Left lobe of liver (tissue), 2 donors: ENCODE results near the gene ASPN. TPM values are rescaled to one million over a fixed set of nuclear protein-coding genes. Genes with fewer than 3 reads are reported as not detected.

Experiments used
- ATAC-seq: fragments of 200-7000 bp; cut with Tn5 transposase; one replicate; pipeline ENCODE4 v1.9.1; 2020; ENCODE audit warnings: mild to moderate bottlenecking, moderate library complexity
- DNase-seq: peaks from one replicate; pipeline ENCODE4 v3.0.0-alpha.2; 2020; ENCODE audit warnings: low spot score
- total RNA-seq: library from RNA; stranded (reverse); gene quantifications from one replicate; pipeline ENCODE4 v1.2.1, GENCODE V29; 2021
- donor health status: DM: no; HTN: no; CAD: no; lungs with moderate emphysema.
- donor health status: DM: no; HTN: yes; CAD: no.

Gene ASPN
- total RNA-seq, 1 donor from 2014 or later, result 5.4 TPM

GRCh38 chr9:92506184-92506857 lies 24.0 kb upstream of the ASPN start:
- no peak for DNase-seq

GRCh38 chr9:92504881-92505280 lies 22.6 kb upstream of the ASPN start:
- ATAC-seq (no peak), DNase-seq (no peak)

More at GRCh38 chr9:92506184-92506857, 24.0 kb upstream of the ASPN start:
- ATAC-seq, result no peak

- ATAC-seq (no peak), DNase-seq (no peak)
Observed at GRCh38 chr9:92503156-92503555, 20.9 kb upstream of the ASPN start.

DNA sequence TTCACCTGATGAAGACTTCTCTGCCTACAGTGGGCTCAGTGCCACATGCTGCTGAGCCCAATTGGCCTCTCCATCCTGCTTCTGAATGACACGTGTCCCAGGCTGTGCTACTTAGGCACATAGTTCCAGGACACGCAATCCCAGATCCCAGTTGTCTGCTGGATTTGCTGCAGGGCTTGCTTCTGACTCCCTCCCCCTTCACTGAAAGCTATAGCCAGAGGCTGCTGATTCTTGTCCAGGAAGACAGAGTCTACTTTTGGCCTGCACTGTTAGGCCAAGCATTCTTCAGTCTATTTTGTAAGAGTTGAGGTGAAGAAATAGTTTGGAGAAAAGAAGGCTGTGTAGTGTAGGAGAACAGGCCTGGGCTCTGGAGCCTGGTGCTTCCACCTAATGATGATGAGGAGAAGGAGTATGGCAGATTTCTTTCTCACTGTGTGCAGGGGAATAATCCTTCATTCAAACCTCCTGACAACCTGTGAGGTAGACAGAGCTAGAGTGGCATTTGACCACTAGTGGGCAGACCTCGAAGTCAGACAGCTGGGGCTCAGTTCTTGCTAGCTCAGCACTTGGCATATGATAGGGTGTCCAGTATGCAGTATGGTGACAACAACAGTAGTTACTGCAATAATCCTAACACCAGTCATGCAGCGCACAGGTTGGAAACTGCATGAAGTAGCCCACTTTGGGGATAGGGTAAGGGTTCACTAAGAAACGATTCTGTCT lies 19.5 kb upstream of the ASPN start:
- peak; percentile 99 for ATAC-seq
- DNase-seq, result peak; percentile 61

GRCh38 chr9:92500725-92501124 lies 18.4 kb upstream of the ASPN start:
- ATAC-seq (no peak), DNase-seq (no peak)

DNA sequence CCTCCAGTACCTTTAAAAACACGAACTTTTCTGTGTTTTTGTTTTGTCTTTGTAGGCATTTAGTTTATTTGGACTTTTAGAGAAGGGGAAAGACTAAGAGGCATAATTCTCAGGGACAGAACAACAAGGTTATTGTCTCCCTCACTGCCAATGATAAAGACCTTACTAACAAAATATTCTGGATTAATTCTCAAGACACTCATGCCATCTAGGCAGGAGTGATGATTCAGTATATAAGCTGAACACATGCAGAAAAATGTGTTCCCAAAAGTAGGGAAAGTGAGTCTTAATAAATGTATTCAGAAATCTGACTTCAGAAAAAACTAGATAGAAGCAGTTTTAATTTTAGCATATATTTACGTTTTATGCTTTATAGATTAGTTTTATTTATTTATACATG lies 17.4 kb upstream of the ASPN start:
- no peak for ATAC-seq
- DNase-seq, result no peak

DNA sequence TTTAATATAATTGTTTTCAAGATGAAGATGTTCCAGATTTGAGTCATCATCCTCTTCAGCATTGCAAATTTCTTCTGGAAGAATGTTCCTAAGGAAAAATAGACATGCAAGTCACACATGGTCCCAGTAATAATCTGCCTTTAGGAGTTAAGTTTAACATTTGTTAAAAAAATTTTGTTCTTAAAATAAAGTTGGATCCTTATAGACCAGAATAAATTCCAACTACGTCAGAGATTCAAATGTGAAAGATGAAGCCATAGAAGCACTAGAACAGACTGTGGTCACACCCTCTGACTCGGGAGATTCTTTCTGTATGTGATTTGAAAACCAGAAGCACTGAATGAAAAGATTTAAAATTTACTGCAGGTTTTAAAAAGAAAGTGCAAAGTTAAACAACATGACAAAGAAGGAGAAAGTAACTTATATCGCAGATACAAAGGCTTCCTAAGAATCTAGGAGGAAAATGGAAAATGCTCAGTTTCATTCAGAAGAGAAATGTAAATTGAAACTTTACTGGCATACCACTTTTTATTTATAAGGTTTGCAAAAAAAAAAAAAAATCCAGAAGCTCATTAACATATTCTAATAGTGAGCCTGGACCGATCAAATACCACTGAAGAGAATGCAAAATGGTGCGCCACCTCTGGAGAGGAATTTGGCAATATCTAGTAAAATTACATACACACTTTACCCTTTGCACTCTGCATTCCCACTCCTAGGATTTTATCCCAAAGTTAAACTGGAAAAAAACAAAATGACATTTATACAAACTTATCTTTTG lies 14.3 kb upstream of the ASPN start:
- DNase-seq, result no peak
- no peak for ATAC-seq

DNA sequence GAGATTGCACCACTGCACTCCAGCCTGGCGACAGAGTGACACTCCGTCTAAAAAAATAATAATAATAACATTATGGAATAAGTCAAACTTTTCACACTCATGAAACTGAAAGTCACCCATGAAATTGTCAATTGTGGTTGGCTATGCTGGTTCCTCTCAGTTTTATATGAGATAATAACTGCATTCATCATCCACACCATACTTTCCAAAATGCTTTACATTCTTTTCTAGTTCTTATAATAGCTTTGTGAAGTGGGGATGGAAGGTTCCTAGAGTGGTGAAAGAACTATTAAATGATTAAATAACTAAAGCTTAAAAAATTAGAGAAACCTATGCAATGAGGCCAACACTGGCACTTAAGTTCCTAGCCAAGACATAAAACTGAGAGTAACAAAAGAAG lies 12.6 kb upstream of the ASPN start:
- DNase-seq, result no peak
- no peak for ATAC-seq

- ATAC-seq (no peak), DNase-seq (no peak)
Observed at GRCh38 chr9:92493749-92494387, 11.6 kb upstream of the ASPN start.

- DNase-seq (no peak), ATAC-seq (no peak)
Observed at GRCh38 chr9:92492781-92493401, 10.6 kb upstream of the ASPN start.

DNA sequence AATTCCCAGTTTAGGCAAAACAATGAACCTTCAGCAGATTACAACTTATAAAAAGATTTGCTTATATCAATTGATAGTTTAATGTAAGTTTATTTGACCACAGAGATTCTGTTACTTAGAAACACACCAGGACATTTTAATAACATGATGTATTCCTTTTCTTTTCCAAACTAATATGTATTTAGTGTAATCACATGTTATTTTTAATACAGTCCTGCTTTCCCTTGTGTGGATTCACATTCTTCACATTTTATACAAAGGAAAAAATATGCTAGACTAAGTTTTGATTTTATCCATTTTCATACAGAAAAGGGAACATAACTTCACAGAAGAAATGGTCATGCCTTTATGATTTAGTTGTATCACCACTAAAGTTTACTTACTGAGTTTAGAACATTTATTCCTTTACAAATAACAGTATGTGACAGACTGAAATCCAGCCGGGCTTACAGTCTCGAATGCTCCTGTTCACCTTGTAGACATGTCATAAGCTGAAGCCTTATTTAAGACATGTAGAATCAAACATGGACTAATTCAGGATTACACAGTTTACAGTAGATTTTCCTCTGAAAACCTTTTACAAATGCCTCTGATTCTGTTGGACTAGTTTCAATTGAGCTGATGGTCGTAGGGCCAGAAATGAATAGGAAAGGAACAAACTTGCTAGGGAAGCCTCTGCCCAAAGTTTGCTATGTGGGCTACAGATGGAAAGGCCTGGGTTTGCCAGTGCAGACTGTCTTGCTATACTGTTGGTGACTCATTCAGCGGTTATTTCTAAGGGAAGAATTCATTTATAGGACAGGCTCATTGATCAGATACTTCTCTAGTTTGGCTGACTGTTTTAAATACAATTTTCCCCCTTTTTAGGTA lies 6.6 kb upstream of the ASPN start:
- DNase-seq (no peak), ATAC-seq (no peak)

DNA sequence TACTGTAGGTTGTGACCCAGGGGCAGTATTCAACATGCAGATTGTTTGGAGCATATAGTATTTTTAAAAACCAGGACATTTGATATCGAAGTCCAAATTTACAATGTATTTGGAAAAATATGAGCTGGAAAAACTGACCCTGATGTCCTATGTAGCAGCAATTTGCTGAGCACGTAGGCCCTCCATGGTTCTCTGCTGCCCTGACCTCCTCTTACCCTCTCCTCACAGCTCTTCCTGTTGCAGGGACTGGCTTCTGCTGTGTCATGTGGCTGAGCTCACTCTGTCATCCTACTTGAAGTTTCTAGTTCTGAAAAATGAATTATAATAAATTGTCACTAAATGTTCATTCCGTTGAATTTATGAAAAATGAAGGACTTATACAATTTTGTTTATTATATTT lies 4.1 kb upstream of the ASPN start:
- ATAC-seq, result peak; percentile 71

GRCh38 chr9:92484563-92484962 lies 2.3 kb upstream of the ASPN start:
- DNase-seq (no peak), ATAC-seq (no peak)

More for the DNA sequence above, 4.1 kb upstream of the ASPN start:
- DNase-seq, result no peak

DNA sequence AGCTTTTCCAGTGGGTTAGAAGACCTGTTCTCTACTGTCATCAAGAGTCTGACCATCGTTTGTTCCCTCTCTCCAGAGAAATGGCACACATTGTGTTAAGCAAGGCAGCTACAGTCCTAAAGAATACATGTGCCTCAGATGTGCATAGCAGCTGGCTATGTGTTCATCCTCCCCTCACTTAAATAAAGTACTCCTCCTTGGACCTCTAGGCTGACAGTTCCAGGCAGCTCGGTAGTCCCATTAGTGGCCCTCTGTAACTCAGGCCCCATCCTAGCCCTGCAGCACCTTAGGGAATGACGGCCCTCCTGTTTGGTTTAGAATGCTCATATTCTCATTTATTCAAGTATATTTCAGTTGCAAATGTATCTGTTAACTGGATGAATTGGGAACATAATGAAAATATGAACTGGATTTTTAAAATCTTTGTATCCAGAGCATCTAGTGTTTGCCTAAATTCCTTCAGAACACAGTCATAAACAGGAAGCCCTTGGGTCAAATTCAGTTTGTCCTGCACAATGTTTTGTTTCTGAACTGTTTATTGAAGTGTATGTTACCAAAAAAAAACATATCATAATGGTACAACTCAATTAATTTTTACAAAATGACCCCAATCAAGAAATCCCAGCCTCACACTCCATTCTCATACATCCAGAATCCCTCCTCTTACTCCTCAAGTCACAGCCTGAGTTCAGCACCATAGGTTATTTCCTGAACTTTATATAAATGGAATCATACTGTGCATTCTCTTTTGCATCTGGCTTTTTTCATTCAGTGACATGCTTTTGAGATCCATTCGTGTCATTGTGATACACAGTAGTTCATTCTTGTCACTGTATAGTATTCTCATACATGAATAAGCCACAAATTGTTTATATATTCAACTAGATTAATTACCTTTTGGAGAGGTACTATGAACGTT lies 1.6 kb upstream of the ASPN start:
- ATAC-seq (no peak), DNase-seq (no peak)

GRCh38 chr9:92482805-92483204 lies 499 bp upstream of the ASPN start:
- ATAC-seq, result no peak

GRCh38 chr9:92480986-92481633 lies 1.2 kb downstream of the ASPN start:
- ATAC-seq (no peak), DNase-seq (no peak)

More at GRCh38 chr9:92482805-92483204, 499 bp upstream of the ASPN start:
- no peak for DNase-seq

DNA sequence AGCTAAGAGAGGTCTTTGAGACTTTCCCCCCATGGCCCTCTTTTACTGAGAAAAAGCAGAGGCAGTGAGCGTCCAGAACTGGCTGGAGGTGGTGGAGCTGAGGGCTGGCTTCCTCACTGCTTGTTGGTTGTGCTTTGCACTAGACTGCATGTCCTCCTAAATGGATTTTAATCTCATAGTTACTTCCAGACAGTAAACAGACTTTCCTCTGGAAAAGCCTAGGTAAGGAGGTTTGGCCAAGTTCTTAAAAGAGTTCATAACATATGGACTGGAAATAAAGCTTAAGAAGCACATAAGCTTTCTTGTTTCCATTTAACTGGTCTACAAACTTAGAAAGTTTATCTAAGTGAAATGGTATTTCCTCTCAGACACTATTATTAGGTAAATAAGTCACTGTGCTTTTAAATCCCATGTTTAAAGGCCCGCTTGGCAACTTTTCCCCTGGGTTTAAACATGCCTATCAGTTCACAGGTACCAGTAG lies 2.0 kb downstream of the ASPN start:
- no peak for ATAC-seq
- DNase-seq, result no peak

DNA sequence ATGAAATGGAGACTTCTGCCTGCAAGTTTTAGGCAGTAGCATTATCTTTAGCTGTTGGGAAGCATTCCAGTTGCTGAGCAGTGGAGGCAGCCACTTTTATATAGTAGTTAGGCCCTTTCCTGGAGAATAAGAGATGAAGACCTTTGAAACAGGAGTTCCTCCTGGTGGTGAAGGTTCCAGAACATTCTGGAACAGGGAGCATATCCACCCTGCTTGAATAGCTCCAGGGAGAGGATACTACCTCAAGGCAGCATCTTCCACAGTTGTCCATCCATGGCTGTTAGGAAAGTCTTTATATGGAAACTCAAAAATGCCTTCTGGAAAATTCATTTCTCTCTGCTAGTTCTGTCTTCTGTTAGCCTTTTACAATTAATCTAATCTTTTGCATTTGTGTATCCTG lies 3.0 kb downstream of the ASPN start:
- no peak for ATAC-seq
- DNase-seq, result no peak
